ENCODE results near the gene ARL15. TPM values are rescaled to one million over a fixed set of nuclear protein-coding genes. Genes with fewer than 3 reads are reported as not detected.
A peak's percentile ranks its signal among the peaks of the same experiment; 100 is the strongest.

ARL15 gene
- total and polyA plus RNA-seq, 9 of the 15 experiments (the other 6 are each of a cell fraction or from before 2014, with no cell fraction given), result 18.5 to 80.4 (median 57.0) TPM

DNA sequence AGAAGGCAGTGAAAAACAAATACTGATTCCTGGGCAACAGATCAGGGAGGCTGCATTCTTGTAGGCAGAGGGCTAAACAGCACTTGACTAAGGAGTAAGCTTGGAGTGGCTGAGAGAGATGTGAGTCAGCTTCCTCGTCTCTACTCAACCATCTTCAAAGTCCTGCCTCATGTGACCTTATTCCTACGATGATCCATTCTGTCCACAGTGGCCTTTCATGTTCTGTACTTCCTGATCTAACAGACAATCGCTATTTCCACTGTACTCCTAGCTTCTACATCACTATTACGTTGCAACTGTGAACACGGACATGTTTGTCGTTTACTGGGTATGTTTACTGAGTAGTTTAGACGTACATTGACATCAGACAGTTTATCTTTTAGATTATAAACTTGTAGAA is 365.4 kb downstream of the ARL15 start (continued):
- no peak for TF ChIP-seq CCAR2 (IDR thresholded peaks at IDR 0.05; ENCODE audit: low read depth, low read length)
- TF ChIP-seq, protein P1, sequence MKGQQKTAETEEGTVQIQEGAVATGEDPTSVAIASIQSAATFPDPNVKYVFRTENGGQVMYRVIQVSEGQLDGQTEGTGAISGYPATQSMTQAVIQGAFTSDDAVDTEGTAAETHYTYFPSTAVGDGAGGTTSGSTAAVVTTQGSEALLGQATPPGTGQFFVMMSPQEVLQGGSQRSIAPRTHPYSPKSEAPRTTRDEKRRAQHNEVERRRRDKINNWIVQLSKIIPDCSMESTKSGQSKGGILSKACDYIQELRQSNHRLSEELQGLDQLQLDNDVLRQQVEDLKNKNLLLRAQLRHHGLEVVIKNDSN (CRISPR knock-in tag; IDR thresholded peaks at IDR 0.05), result peak; percentile 64

DNA sequence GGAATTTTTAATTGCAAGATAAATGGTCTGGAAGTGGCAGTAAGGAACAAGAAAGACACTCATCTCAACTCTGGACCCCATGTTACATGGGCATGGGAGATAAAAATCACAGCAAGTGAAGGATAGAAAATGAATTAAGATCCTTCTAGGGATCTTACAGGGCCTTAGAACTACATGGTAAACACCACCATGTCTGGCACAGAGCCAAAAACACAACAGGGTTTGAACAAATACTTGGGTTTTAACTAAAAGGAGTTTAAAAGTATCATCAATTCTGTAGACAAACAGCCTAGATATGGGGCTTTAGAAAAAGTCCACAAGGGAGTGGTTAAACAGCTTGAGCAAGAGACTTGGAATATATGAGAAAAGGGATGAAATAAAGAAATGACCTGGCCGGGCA is 366.4 kb downstream of the ARL15 start:
- no TSS peak for BruUV-seq (replicated peaks)

More for the DNA sequence above, 366.4 kb downstream of the ARL15 start:
- ChIA-PET POLR2A (interaction anchor here (1.4 kb wide), 1 partner anchor 10 kb away, joined by 3 read pairs; no protein-coding TSS in a partner anchor), CTCF (ENCODE audit: low intra/inter-chr PET ratio) (no interaction called here)
- no peak for ATAC-seq
- H3K9me3 ChIP-seq (replicated peaks; ENCODE audit: control insufficient read depth, insufficient read depth, low read depth, low read length), result no peaks in the 10 kb centered on the region
- 100% methylated on average over 1 of the region's 1 CpG for WGBS (ENCODE audit: insufficient coverage, low coverage, missing lambda C conversion rate)
- no peaks in the 10 kb centered on the region; the same call in 2 of the 3 replicates for H3K36me3 ChIP-seq (ENCODE audit: control insufficient read depth, insufficient read depth, low read length)
- no peaks in the 10 kb centered on the region for H3K79me2 ChIP-seq (ENCODE audit: control insufficient read depth, insufficient read depth, low read length)
- peaks cover 0 to 8% of the 10 kb centered on the region in 2 experiments; a peak in 1 of 5 replicates for H3K4me1 ChIP-seq (replicated peaks in 1 of 2; ENCODE audit: control insufficient read depth in 2 of 2, insufficient read depth in 2 of 2, low read length in 2 of 2)
- in situ Hi-C loops (cut with MboI) (no loop called here), intact Hi-C loops (cut with micrococcal nuclease) (no loop called here)
- FAIRE-seq, result no peak
- no peak overlapping the region for H2AFZ ChIP-seq (ENCODE audit: low read depth, low read length)
- no peak overlapping the region for H3K4me2 ChIP-seq (ENCODE audit: insufficient read depth, low read length)
- DNase-seq (ENCODE audit: extremely low read depth in 1 of 4, low spot score in 3 of 4), result peak in 1 of 4 experiments; percentile 11
- no peak overlapping the region for H3K4me3 ChIP-seq
- H3K27me3 ChIP-seq (ENCODE audit: control insufficient read depth in 2 of 2, insufficient read depth in 2 of 2, low read length in 2 of 2), result no peaks in the 10 kb centered on the region
- no peaks in the 10 kb centered on the region for H3K9me1 ChIP-seq (ENCODE audit: control insufficient read depth, insufficient read depth, low read length)
- H4K20me1 ChIP-seq (replicated peaks; ENCODE audit: control insufficient read depth, insufficient read depth, low read length), result no peaks in the 10 kb centered on the region
- no peak overlapping the region for H3K9ac ChIP-seq (ENCODE audit: insufficient read depth in 1 of 2, low read depth in 2 of 2, low read length in 2 of 2)
- no peak overlapping the region for H3K27ac ChIP-seq (ENCODE audit: extremely low read depth, low read depth, low read length)
- TF ChIP-seq C11orf30 (IDR thresholded peaks at IDR 0.05; ENCODE audit: low read depth) (no peak), NFIX (CRISPR knock-in tag; IDR thresholded peaks at IDR 0.05; ENCODE audit: low read depth) (peak; percentile 95), NFIC (IDR thresholded peaks at IDR 0.05) (peak; percentile 99), SMAD1 (IDR thresholded peaks at IDR 0.05; ENCODE audit: low read depth, low read length, partially characterized antibody) (peak; percentile 36), ZNF780A (CRISPR knock-in tag; IDR thresholded peaks at IDR 0.05) (no peak), KHSRP (IDR thresholded peaks at IDR 0.05) (no peak), RAD21 (CRISPR knock-in tag; conservative IDR thresholded peaks at IDR 0.05 in 1 of 2, IDR thresholded peaks at IDR 0.05 in 1 of 2) (peak in 1 of 2 experiments; percentile 10; a peak in 1 of 4 replicates), RB1 (IDR thresholded peaks at IDR 0.05; ENCODE audit: low read depth) (no peak)
- TF ChIP-seq, protein P2, sequence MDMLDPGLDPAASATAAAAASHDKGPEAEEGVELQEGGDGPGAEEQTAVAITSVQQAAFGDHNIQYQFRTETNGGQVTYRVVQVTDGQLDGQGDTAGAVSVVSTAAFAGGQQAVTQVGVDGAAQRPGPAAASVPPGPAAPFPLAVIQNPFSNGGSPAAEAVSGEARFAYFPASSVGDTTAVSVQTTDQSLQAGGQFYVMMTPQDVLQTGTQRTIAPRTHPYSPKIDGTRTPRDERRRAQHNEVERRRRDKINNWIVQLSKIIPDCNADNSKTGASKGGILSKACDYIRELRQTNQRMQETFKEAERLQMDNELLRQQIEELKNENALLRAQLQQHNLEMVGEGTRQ (CRISPR knock-in tag; IDR thresholded peaks at IDR 0.05), result no peak

Measured in K562 (cell line).